Measurements from ENCODE around the gene MASP2. TPM values are rescaled to one million over a fixed set of nuclear protein-coding genes. Genes with fewer than 3 reads are reported as not detected.
"Not testable (repeated sequence)": the region's sequence is repeated elsewhere in the genome, so short reads cannot be mapped to it uniquely, and the experiment has no call there.

MASP2 gene
- total RNA-seq, 1 donor from 2014 or later = not detected

GRCh38 chr1:11042995-11043874, 3.8 kb downstream of the MASP2 start:
- H3K4me3 ChIP-seq (ENCODE audit: low read depth, low read length) = no peak overlapping the region
- TF ChIP-seq CTCF (IDR thresholded peaks at IDR 0.05; ENCODE audit: insufficient read depth, low read length, poor library complexity, severe bottlenecking) = no peak
- peaks cover 10% of the 10 kb centered on the region for H3K27me3 ChIP-seq (ENCODE audit: control insufficient read depth, insufficient read depth, low read length)
- DNase-seq (ENCODE audit: low read depth) = no peak
- no peaks in the 10 kb centered on the region for H3K36me3 ChIP-seq (ENCODE audit: control insufficient read depth, insufficient read depth, low read length)

- no peak for DNase-seq (ENCODE audit: low read depth)
- Histone ChIP-seq H3K36me3 (ENCODE audit: control insufficient read depth, insufficient read depth, low read length) (no peaks in the 10 kb centered on the region), H3K27me3 (ENCODE audit: control insufficient read depth, insufficient read depth, low read length) (peaks cover 11% of the 10 kb centered on the region), H3K4me3 (ENCODE audit: low read depth, low read length) (no peak overlapping the region)
- TF ChIP-seq CTCF (IDR thresholded peaks at IDR 0.05; ENCODE audit: insufficient read depth, low read length, poor library complexity, severe bottlenecking) = no peak
Measured at GRCh38 chr1:11042065-11042464, 5.0 kb downstream of the MASP2 start.

- Histone ChIP-seq H3K36me3 (ENCODE audit: control insufficient read depth, insufficient read depth, low read length) (no peaks in the 10 kb centered on the region), H3K4me3 (ENCODE audit: low read depth, low read length) (no peak overlapping the region), H3K27me3 (ENCODE audit: control insufficient read depth, insufficient read depth, low read length) (peaks cover 11% of the 10 kb centered on the region)
- no peak for DNase-seq (ENCODE audit: low read depth)
- TF ChIP-seq CTCF (IDR thresholded peaks at IDR 0.05; ENCODE audit: insufficient read depth, low read length, poor library complexity, severe bottlenecking) = no peak
Measured at GRCh38 chr1:11041048-11041447, 6.0 kb downstream of the MASP2 start.

- not testable (repeated sequence) for DNase-seq (ENCODE audit: low read depth); H3K27me3 ChIP-seq (ENCODE audit: control insufficient read depth, insufficient read depth, low read length); H3K36me3 ChIP-seq (ENCODE audit: control insufficient read depth, insufficient read depth, low read length); H3K4me3 ChIP-seq (ENCODE audit: low read depth, low read length)
Measured at GRCh38 chr1:11040105-11040429, 7.0 kb downstream of the MASP2 start.

GRCh38 chr1:11039351-11040104, 7.5 kb downstream of the MASP2 start:
- TF ChIP-seq CTCF (IDR thresholded peaks at IDR 0.05; ENCODE audit: insufficient read depth, low read length, poor library complexity, severe bottlenecking) = no peak
- DNase-seq (ENCODE audit: low read depth) = no peak

GRCh38 chr1:11037740-11038182, 9.3 kb downstream of the MASP2 start:
- Histone ChIP-seq H3K4me3 (ENCODE audit: low read depth, low read length) (no peak overlapping the region), H3K27me3 (ENCODE audit: control insufficient read depth, insufficient read depth, low read length) (peaks cover 5% of the 10 kb centered on the region), H3K36me3 (ENCODE audit: control insufficient read depth, insufficient read depth, low read length) (no peaks in the 10 kb centered on the region)
- peak; percentile 98 for TF ChIP-seq CTCF (IDR thresholded peaks at IDR 0.05; ENCODE audit: insufficient read depth, low read length, poor library complexity, severe bottlenecking)
- peak; percentile 43 for DNase-seq (ENCODE audit: low read depth)

More at GRCh38 chr1:11039351-11040104, 7.5 kb downstream of the MASP2 start:
- H3K27me3 ChIP-seq (ENCODE audit: control insufficient read depth, insufficient read depth, low read length) = peaks cover 5% of the 10 kb centered on the region
- H3K4me3 ChIP-seq (ENCODE audit: low read depth, low read length) = no peak overlapping the region
- H3K36me3 ChIP-seq (ENCODE audit: control insufficient read depth, insufficient read depth, low read length) = no peaks in the 10 kb centered on the region

- H3K27me3 ChIP-seq (ENCODE audit: control insufficient read depth, insufficient read depth, low read length); H3K4me3 ChIP-seq (ENCODE audit: low read depth, low read length): not testable (repeated sequence)
Measured at GRCh38 chr1:11037019-11037739, 9.9 kb downstream of the MASP2 start.

More at GRCh38 chr1:11037019-11037739, 9.9 kb downstream of the MASP2 start:
- not testable (repeated sequence) for H3K36me3 ChIP-seq (ENCODE audit: control insufficient read depth, insufficient read depth, low read length); DNase-seq (ENCODE audit: low read depth)
